Liver (tissue), 9 donors: ENCODE measurements around the gene PLIN3. TPM values are rescaled to one million over a fixed set of nuclear protein-coding genes. Genes with fewer than 3 reads are reported as not detected.
"Not testable (repeated sequence)": the region's sequence is repeated elsewhere in the genome, so short reads cannot be mapped to it uniquely, and the experiment has no call there.

Source experiments
- DNase-seq: peaks from one replicate; pipeline ENCODE4 v3.0.0-alpha.2; 2017; ENCODE audit warnings: low spot score
- H3K27ac ChIP-seq, 2 donors: one replicate each; pipeline ENCODE4 v1.7.0; 2013; ENCODE audit warnings: inconsistent platforms in 2 of 2, low read length in 2 of 2, control low read depth in 1 of 2, low read depth in 1 of 2, mild to moderate bottlenecking in 1 of 2
- H3K27me3 ChIP-seq, 4 donors: one replicate each; pipeline versions ENCODE4 v1.6.1 to v1.7.0; 2013; ENCODE audit warnings: low read length in 3 of 4, inconsistent platforms in 1 of 4, mild to moderate bottlenecking in 1 of 4, moderate library complexity in 1 of 4; ENCODE audit not compliant: control insufficient read depth in 4 of 4, insufficient read depth in 4 of 4
- H3K36me3 ChIP-seq, 4 donors: one replicate each; pipeline versions ENCODE4 v1.6.1 to v1.7.0; 2013; ENCODE audit warnings: low read length in 3 of 4, mild to moderate bottlenecking in 3 of 4, low read depth in 1 of 4, moderate library complexity in 1 of 4; ENCODE audit not compliant: control insufficient read depth in 4 of 4, insufficient read depth in 3 of 4
- H3K4me1 ChIP-seq, 4 donors: one replicate each; pipeline versions ENCODE4 v1.6.1 to v1.7.0; 2013; ENCODE audit warnings: low read length in 3 of 4, mild to moderate bottlenecking in 3 of 4, moderate library complexity in 1 of 4; ENCODE audit not compliant: control insufficient read depth in 4 of 4, insufficient read depth in 4 of 4
- H3K4me3 ChIP-seq, 3 donors: one replicate each; pipeline versions ENCODE4 v1.6.1 to v1.7.0; 2013; ENCODE audit warnings: low read length in 3 of 3, control low read depth in 1 of 3, low read depth in 1 of 3, mild to moderate bottlenecking in 1 of 3
- H3K9ac ChIP-seq, 2 donors: one replicate each; pipeline ENCODE4 v1.7.0; 2013; ENCODE audit warnings: low read length in 2 of 2, mild to moderate bottlenecking in 2 of 2, moderate library complexity in 2 of 2, control low read depth in 1 of 2, low read depth in 1 of 2
- H3K9me3 ChIP-seq, 4 donors: one replicate each; pipeline versions ENCODE4 v1.6.1 to v1.7.0; 2013; ENCODE audit warnings: low read length in 3 of 4; ENCODE audit not compliant: control insufficient read depth in 4 of 4
- CTCF ChIP-seq: fragments of 150-350 bp; IDR thresholded peaks from 2 replicates; pipeline ENCODE4 v1.5.1; 2017; ENCODE audit warnings: improper control_type of control experiment, low read depth, low read length; ENCODE audit not compliant: missing input control
- EGR1 ChIP-seq, 2 donors: IDR thresholded peaks; 2 replicates each; pipeline ENCODE4 v1.6.1; 2016 to 2018; ENCODE audit warnings: antibody characterized with exemption in 2 of 2, low read depth in 2 of 2
- FOXA1 ChIP-seq: IDR thresholded peaks from 2 replicates; pipeline ENCODE4 v1.6.1; 2016; ENCODE audit warnings: antibody characterized with exemption
- FOXA2 ChIP-seq: IDR thresholded peaks from 2 replicates; pipeline ENCODE4 v1.6.1; 2016; ENCODE audit warnings: antibody characterized with exemption
- GABPA ChIP-seq, 2 donors: IDR thresholded peaks in 1 of 2; conservative IDR thresholded peaks in 1 of 2; 2 replicates each; pipeline ENCODE4 v1.6.1; 2016; ENCODE audit warnings: antibody characterized with exemption in 2 of 2, mild to moderate bottlenecking in 1 of 2, moderate library complexity in 1 of 2
- HNF4A ChIP-seq, 2 donors: conservative IDR thresholded peaks; 2 replicates each; pipeline ENCODE4 v1.6.1; 2016; ENCODE audit warnings: antibody characterized with exemption in 2 of 2, mild to moderate bottlenecking in 2 of 2
- HNF4G ChIP-seq: IDR thresholded peaks from 2 replicates; pipeline ENCODE4 v1.6.1; 2016; ENCODE audit warnings: antibody characterized with exemption
- JUND ChIP-seq, 2 donors: IDR thresholded peaks; 2 replicates each; pipeline ENCODE4 v1.6.1; 2016; ENCODE audit warnings: antibody characterized with exemption in 2 of 2
- MAX ChIP-seq: IDR thresholded peaks from 2 replicates; pipeline ENCODE4 v1.6.1; 2016; ENCODE audit warnings: antibody characterized with exemption
- NR2F2 ChIP-seq: IDR thresholded peaks from 2 replicates; pipeline ENCODE4 v1.6.1; 2016; ENCODE audit warnings: antibody characterized with exemption
- RAD21 ChIP-seq, 2 donors: IDR thresholded peaks; 2 replicates each; pipeline ENCODE4 v1.6.1; 2016; ENCODE audit warnings: antibody characterized with exemption in 2 of 2, mild to moderate bottlenecking in 2 of 2
- RXRA ChIP-seq, 2 donors: IDR thresholded peaks; 2 replicates each; pipeline ENCODE4 v1.6.1; 2017 to 2018; ENCODE audit warnings: antibody characterized with exemption in 2 of 2, mild to moderate bottlenecking in 1 of 2
- SP1 ChIP-seq: IDR thresholded peaks from 2 replicates; pipeline ENCODE4 v1.6.1; 2018; ENCODE audit warnings: antibody characterized with exemption, mild to moderate bottlenecking
- TAF1 ChIP-seq: conservative IDR thresholded peaks from 2 replicates; pipeline ENCODE4 v1.6.1; 2016; ENCODE audit warnings: antibody characterized with exemption, mild to moderate bottlenecking
- YY1 ChIP-seq: IDR thresholded peaks from 2 replicates; pipeline ENCODE4 v1.6.1; 2016; ENCODE audit warnings: antibody characterized with exemption, mild to moderate bottlenecking
- WGBS: extraction: QIAGEN DNeasy Blood & Tissue Kit; methylation state at CpG from one replicate; pipeline ENCODE4 v1.1.7; 2013; 5-methylcytosine and 5-hydroxymethylcytosine counted together
- polyA plus RNA-seq, 2 donors: library from polyadenylated mRNA; stranded (reverse) in 1 of 2; unstranded in 1 of 2; fragments of 200-250 nt in 1 of 2; fragments of >200 nt in 1 of 2; fragmentation: Nextera tagmentation in 1 of 2; extraction: Ambion mirVana in 1 of 2; gene quantifications; one replicate each; pipeline versions ENCODE4 v1.2.1 to v1.2.3, GENCODE V29; 2013 to 2015
- total RNA-seq, 2 donors: library from RNA; depleted of rRNA; stranded (reverse); fragments of >200 nt; gene quantifications; one replicate each; pipeline ENCODE4 v1.2.3, GENCODE V29; 2014
- TF ChIP-seq, protein P1 (sequence below): IDR thresholded peaks from 2 replicates; pipeline ENCODE4 v1.6.1; 2016; ENCODE audit warnings: antibody characterized with exemption
- TF ChIP-seq, protein P2 (sequence below): IDR thresholded peaks from 2 replicates; pipeline ENCODE4 v1.6.1; 2016; ENCODE audit warnings: antibody characterized with exemption
- TF ChIP-seq, protein P3 (sequence below): IDR thresholded peaks from 2 replicates; pipeline ENCODE4 v1.6.1; 2016; ENCODE audit warnings: antibody characterized with exemption, mild to moderate bottlenecking
- donor health status: healthy.
- donor health status: healthy.
- donor health status: healthy.
- donor health status: healthy.
- donor health status: healthy.

PLIN3 gene
- total and polyA plus RNA-seq, 4 donors: 16.9 to 30.2 (median 20.7) TPM

GRCh38 chr19:4861147-4861546, 6.3 kb downstream of the PLIN3 start:
- 63% methylated on average over 10 of the region's 10 CpGs for WGBS
- no peak for DNase-seq
- Histone ChIP-seq H3K4me1 (peaks cover 0 to 5% (median under 1%) of the 10 kb centered on the region in 4 donors), H3K36me3 (peaks cover 9 to 23% (median 14%) of the 10 kb centered on the region in 4 donors), H3K9ac (no peak overlapping the region), H3K27me3 (no peaks in the 10 kb centered on the region), H3K27ac (no peak overlapping the region), H3K4me3 (no peak overlapping the region), H3K9me3 (no peaks in the 10 kb centered on the region)
- TF ChIP-seq RAD21 (IDR thresholded peaks at IDR 0.05) (no peak), EGR1 (IDR thresholded peaks at IDR 0.05; ENCODE audit: low read depth in 2 of 2) (no peak), SP1 (no peak), HNF4G (no peak)
- TF ChIP-seq, protein P1, sequence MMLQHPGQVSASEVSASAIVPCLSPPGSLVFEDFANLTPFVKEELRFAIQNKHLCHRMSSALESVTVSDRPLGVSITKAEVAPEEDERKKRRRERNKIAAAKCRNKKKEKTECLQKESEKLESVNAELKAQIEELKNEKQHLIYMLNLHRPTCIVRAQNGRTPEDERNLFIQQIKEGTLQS: no peak

GRCh38 chr19:4859697-4860096, 7.8 kb downstream of the PLIN3 start:
- H3K9ac ChIP-seq: no peak overlapping the region
- peaks cover 0 to 4% (median 0%) of the 10 kb centered on the region in 4 donors for H3K4me1 ChIP-seq
- no peak for TF ChIP-seq HNF4A (conservative IDR thresholded peaks at IDR 0.05)
- no peak for TF ChIP-seq GABPA (IDR thresholded peaks at IDR 0.05 in 1 of 2, conservative IDR thresholded peaks at IDR 0.05 in 1 of 2)
- TF ChIP-seq HNF4G: no peak
- TF ChIP-seq RAD21 (IDR thresholded peaks at IDR 0.05): no peak
- TF ChIP-seq YY1: no peak
- no peak for TF ChIP-seq FOXA1
- TF ChIP-seq, protein P2, sequence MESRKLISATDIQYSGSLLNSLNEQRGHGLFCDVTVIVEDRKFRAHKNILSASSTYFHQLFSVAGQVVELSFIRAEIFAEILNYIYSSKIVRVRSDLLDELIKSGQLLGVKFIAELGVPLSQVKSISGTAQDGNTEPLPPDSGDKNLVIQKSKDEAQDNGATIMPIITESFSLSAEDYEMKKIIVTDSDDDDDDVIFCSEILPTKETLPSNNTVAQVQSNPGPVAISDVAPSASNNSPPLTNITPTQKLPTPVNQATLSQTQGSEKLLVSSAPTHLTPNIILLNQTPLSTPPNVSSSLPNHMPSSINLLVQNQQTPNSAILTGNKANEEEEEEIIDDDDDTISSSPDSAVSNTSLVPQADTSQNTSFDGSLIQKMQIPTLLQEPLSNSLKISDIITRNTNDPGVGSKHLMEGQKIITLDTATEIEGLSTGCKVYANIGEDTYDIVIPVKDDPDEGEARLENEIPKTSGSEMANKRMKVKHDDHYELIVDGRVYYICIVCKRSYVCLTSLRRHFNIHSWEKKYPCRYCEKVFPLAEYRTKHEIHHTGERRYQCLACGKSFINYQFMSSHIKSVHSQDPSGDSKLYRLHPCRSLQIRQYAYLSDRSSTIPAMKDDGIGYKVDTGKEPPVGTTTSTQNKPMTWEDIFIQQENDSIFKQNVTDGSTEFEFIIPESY: no peak
- TF ChIP-seq NR2F2: no peak
- TF ChIP-seq SP1: no peak
- TF ChIP-seq JUND (IDR thresholded peaks at IDR 0.05): no peak
- TF ChIP-seq, protein P1: no peak
- no peak for TF ChIP-seq RXRA (IDR thresholded peaks at IDR 0.05)
- no peak for TF ChIP-seq CTCF
- no peak for TF ChIP-seq FOXA2
- no peak for TF ChIP-seq MAX
- TF ChIP-seq TAF1: no peak
- TF ChIP-seq, protein P3, sequence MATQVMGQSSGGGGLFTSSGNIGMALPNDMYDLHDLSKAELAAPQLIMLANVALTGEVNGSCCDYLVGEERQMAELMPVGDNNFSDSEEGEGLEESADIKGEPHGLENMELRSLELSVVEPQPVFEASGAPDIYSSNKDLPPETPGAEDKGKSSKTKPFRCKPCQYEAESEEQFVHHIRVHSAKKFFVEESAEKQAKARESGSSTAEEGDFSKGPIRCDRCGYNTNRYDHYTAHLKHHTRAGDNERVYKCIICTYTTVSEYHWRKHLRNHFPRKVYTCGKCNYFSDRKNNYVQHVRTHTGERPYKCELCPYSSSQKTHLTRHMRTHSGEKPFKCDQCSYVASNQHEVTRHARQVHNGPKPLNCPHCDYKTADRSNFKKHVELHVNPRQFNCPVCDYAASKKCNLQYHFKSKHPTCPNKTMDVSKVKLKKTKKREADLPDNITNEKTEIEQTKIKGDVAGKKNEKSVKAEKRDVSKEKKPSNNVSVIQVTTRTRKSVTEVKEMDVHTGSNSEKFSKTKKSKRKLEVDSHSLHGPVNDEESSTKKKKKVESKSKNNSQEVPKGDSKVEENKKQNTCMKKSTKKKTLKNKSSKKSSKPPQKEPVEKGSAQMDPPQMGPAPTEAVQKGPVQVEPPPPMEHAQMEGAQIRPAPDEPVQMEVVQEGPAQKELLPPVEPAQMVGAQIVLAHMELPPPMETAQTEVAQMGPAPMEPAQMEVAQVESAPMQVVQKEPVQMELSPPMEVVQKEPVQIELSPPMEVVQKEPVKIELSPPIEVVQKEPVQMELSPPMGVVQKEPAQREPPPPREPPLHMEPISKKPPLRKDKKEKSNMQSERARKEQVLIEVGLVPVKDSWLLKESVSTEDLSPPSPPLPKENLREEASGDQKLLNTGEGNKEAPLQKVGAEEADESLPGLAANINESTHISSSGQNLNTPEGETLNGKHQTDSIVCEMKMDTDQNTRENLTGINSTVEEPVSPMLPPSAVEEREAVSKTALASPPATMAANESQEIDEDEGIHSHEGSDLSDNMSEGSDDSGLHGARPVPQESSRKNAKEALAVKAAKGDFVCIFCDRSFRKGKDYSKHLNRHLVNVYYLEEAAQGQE: no peak
- no peak for TF ChIP-seq EGR1 (IDR thresholded peaks at IDR 0.05; ENCODE audit: low read depth in 2 of 2)
- H3K27me3 ChIP-seq: no peaks in the 10 kb centered on the region
- 97% methylated on average over 11 of the region's 11 CpGs for WGBS
- no peak for DNase-seq
- H3K27ac ChIP-seq: no peak overlapping the region
- no peaks in the 10 kb centered on the region for H3K9me3 ChIP-seq
- peaks cover 12 to 25% (median 15%) of the 10 kb centered on the region in 4 donors for H3K36me3 ChIP-seq
- no peak overlapping the region for H3K4me3 ChIP-seq

DNA sequence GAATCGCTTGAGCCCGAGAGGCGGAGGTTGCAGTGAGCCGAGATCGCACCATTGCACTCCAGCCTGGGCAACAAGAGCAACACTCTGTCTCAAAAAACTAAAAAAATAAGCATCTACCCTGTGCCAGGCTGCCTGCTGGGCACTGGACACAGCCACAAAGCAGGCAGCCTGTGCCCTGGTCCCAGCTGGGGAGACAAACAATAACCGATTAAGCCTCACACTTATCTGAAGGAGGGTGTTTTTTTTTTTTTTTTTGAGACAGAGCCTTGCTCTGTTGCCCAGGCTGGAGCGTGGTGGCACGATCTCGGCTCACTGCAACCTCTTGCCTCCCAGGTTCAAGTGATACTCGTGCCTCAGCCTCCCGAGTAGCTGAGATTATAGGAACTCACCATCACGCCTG, 11.0 kb downstream of the PLIN3 start:
- WGBS: 95% methylated on average over 12 of the region's 12 CpGs
- H3K4me3 ChIP-seq, H3K27me3 ChIP-seq, H3K4me1 ChIP-seq, DNase-seq, H3K9me3 ChIP-seq, H3K9ac ChIP-seq, H3K27ac ChIP-seq: not testable (repeated sequence)
- H3K36me3 ChIP-seq: peaks cover 12 to 30% (median 15%) of the 10 kb centered on the region in 4 donors
